GM18951 (cell line): ENCODE measurements around the gene MLLT10.
"Not testable (repeated sequence)": the region's sequence is repeated elsewhere in the genome, so short reads cannot be mapped to it uniquely, and the experiment has no call there.

Experiments
- POLR2A ChIP-seq: IDR thresholded peaks from 4 replicates; pipeline ENCODE4 v1.6.1; 2011; ENCODE audit warnings: mild to moderate bottlenecking; ENCODE audit not compliant: insufficient read length, insufficient read depth; ENCODE audit errors: extremely low read depth
- in situ Hi-C: fragments of 300-500 bp; cut with MboI; formaldehyde crosslinking; loops from one replicate; pipeline ENCODE4 v1.12.0; 2022; ENCODE audit warnings: low sequenced_read_pairs, mixed read lengths, inconsistent platforms; ENCODE audit not compliant: unreplicated experiment

Gene MLLT10

GRCh38 chr10:21689881-21690280 lies 155.8 kb downstream of the MLLT10 start:
- TF ChIP-seq POLR2A: no peak
- in situ Hi-C loops: no loop called here

GRCh38 chr10:21692916-21693315 lies 158.9 kb downstream of the MLLT10 start:
- no peak for TF ChIP-seq POLR2A
- in situ Hi-C loops: no loop called here

- in situ Hi-C loops: no loop called here
Measured at GRCh38 chr10:21693418-21693817, 159.4 kb downstream of the MLLT10 start.

GRCh38 chr10:21694631-21695030 lies 160.6 kb downstream of the MLLT10 start:
- in situ Hi-C loops: no loop called here
- TF ChIP-seq POLR2A: no peak

More at GRCh38 chr10:21693418-21693817, 159.4 kb downstream of the MLLT10 start:
- no peak for TF ChIP-seq POLR2A

- TF ChIP-seq POLR2A: no peak
- in situ Hi-C loops: no loop called here
Measured at GRCh38 chr10:21696302-21696701, 162.3 kb downstream of the MLLT10 start.

- TF ChIP-seq POLR2A: no peak
- in situ Hi-C loops: no loop called here
Measured at GRCh38 chr10:21699575-21699974, 165.5 kb downstream of the MLLT10 start.

GRCh38 chr10:21700474-21700873 lies 166.4 kb downstream of the MLLT10 start:
- no peak for TF ChIP-seq POLR2A
- in situ Hi-C loops: no loop called here

- in situ Hi-C loops: no loop called here
- no peak for TF ChIP-seq POLR2A
Measured at GRCh38 chr10:21702633-21703111, 168.6 kb downstream of the MLLT10 start.

- in situ Hi-C loops: no loop called here
- TF ChIP-seq POLR2A: no peak
Measured at GRCh38 chr10:21705142-21705827, 171.3 kb downstream of the MLLT10 start.

GRCh38 chr10:21705828-21706176 lies 171.8 kb downstream of the MLLT10 start:
- in situ Hi-C loops: no loop called here

GRCh38 chr10:21707498-21707897 lies 173.5 kb downstream of the MLLT10 start:
- TF ChIP-seq POLR2A: no peak
- in situ Hi-C loops: no loop called here

More at GRCh38 chr10:21705828-21706176, 171.8 kb downstream of the MLLT10 start:
- no peak for TF ChIP-seq POLR2A

- in situ Hi-C loops: no loop called here
Measured at GRCh38 chr10:21712975-21713374, 178.9 kb downstream of the MLLT10 start.

GRCh38 chr10:21715531-21716195 lies 181.6 kb downstream of the MLLT10 start:
- in situ Hi-C loops: no loop called here
- TF ChIP-seq POLR2A: no peak

More at GRCh38 chr10:21712975-21713374, 178.9 kb downstream of the MLLT10 start:
- TF ChIP-seq POLR2A: no peak

GRCh38 chr10:21717437-21718054 lies 183.5 kb downstream of the MLLT10 start:
- in situ Hi-C loops: not testable (repeated sequence)
